NCI-H69 (cell line): ENCODE measurements around the gene BRD7.

Experiments used
- DNase-seq: peaks from one replicate; lab custom pipeline; 2025; lab: John Stamatoyannopoulos, UW

BRD7 gene

DNA sequence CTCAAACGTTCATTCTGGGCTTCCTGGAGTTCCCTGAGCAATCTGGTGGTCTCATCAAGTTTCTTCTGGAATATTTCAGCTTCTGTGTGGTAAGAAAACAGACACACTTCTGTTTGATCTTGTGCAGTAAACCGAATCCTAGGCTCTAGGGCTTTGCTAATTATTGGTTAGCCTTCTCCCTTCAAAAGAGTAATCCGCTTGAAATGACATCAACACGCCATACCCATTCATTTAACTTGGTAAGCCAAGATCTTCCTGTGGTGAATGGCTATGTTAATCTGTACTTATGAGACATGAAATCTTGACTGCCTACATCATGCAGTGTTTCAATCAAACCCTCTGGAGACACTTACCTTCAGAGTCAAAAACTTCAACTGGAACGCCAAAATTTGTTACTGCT lies 48.5 kb downstream of the BRD7 start:
- peak; percentile 52 for DNase-seq

DNA sequence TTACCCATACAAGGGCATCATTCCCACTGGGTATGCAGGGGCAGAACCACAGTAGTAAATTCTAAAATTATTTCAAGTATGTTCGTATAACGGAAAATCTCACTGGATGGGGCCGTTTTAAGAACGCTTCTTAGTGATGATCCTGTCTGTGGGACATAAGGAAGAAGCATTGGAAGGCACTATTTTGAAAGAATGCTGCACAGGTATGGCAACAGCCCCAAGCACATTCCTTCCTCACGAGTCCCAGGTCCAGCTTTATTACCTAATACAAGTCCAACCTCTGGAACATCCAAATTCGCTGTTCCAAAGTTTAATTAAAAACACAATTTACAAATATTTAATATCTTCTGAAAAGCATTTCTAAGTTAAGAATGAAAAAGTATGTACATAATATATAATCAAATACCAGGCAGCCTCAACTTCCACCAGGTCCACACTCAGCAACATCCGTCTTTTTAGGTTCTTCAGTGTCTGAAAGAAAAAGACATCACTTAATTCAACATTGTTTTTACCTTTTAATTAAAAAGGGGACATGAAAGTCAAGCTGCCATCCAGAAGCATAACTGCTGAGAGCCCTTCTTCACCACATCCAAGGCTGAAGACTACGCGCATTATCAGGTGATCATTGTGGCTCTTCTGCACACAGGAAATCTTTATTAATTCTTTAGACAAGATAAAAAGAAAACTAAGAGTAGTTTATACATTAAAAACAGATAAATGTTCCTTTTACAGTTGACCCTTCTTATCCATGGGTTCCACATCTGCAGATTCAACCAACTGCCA lies 49.8 kb downstream of the BRD7 start:
- DNase-seq = no peak

DNA sequence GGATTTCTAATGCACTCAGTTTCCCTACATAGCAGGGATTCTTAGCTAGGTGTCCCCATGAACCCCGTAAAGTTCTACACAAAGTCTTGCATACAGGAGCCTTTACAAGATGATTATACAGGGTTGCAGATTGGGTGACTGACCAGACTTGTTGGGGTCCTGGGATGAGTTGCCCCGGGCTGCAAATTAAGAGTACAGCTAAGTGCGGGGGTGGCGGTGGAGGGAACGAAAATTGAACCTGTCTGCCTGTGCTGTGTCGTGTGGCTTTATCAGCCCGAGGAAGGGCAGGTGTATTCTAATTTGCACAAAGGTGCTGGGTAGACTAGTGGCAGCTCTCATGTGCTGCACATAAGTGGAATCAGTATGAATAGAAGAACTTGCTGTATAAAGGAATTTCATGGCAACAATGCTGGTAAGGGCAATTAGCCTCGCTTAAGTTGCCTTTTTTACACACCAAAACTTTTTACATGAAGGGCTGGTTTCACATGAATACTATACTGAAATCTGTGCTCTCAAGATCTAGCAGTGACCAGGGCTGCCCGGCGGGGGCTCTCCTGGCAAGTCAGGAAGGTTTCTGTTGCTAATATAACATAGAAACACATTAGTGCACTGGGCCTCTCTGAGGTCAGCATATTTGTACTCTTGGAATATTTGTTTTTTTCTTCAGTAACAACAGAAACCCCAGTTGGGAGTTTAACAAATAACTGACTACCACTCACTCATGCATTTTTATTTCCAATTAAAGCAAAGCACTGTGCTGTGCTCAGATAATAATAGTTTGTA lies 51.7 kb downstream of the BRD7 start:
- no peak for DNase-seq

DNA sequence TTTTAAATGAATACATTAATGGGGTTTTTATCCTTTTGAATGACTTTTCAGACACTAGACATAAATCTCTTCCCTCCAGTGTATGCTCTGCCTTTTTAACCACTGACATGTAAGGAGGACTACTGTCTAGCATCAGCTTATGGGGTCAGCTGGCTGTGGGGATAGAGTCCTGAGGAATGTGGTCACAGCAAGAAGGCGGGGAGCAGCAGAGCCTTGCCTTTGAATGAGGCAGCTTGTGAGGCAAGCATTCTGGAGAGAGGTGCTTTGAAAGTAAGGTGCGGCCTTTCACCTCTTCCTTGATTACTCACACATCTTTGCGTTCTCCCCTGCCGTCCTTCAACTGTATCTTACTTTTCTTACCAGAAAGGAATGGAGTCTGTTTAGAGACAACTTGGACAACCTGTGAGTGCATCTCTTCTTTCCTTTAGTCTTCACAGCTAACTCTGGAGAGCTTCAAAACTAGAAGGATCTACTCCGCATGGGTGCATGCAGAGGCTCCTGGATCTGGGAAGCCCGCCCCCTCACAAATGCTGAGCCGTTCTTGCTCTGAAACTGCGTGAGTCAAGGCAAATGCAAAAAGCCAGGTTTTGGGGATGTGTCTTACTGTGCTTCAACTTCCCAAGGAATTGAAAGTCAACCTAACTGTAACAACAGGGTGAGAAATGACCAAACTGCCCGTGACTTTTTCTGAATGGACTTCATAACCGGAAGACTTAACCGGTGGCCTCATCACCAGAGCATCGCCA lies 52.5 kb downstream of the BRD7 start:
- no peak for DNase-seq

DNA sequence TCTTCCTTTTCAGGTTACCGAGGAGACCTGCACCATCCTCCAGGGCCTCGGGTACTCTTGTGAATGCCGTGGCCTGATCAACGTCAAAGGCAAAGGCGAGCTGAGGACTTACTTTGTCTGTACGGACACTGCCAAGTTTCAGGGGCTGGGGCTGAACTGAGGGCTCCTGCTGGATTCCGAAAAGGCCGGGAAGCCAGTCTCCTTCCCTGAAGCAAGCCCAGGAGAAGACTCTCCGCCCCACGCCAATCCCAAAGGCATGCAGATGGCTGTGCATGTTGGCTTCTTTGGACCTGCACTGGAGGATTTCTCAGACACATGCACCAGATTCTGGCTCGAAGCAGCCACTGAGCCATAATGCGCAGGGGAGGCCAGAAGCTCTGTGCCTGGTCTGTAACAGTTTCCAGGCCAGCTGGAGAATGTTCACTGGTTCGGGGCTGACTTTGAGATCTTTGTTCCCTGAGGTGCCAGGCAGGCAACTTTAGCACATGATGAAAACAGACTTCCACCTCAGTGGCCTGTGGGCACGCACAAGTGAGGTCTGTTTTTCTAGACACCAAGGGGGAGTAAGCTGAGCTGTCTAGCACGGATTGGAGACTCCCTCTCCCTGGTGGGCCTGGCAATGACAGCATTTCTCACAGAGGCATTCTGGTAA lies 53.3 kb downstream of the BRD7 start:
- no peak for DNase-seq

DNA sequence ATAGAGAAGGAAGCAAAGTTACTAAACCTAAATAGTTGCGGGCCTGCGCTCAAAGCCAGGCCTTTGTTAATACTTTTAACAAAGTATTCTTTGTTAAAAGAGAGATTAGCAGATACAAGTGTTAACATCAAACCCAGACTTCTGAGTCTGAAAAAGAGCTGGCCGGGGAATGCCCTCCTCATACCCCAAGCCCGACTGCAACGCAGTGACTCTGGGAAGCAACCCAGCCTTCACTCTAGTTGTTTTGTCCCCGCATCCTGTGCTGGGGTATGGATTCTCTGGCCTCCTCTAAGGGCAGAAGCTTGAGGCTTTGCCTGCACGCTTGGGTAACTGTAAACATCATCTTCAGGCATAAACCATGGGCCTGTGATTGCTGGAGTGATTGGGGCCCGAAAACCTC lies 54.1 kb downstream of the BRD7 start:
- DNase-seq = no peak

DNA sequence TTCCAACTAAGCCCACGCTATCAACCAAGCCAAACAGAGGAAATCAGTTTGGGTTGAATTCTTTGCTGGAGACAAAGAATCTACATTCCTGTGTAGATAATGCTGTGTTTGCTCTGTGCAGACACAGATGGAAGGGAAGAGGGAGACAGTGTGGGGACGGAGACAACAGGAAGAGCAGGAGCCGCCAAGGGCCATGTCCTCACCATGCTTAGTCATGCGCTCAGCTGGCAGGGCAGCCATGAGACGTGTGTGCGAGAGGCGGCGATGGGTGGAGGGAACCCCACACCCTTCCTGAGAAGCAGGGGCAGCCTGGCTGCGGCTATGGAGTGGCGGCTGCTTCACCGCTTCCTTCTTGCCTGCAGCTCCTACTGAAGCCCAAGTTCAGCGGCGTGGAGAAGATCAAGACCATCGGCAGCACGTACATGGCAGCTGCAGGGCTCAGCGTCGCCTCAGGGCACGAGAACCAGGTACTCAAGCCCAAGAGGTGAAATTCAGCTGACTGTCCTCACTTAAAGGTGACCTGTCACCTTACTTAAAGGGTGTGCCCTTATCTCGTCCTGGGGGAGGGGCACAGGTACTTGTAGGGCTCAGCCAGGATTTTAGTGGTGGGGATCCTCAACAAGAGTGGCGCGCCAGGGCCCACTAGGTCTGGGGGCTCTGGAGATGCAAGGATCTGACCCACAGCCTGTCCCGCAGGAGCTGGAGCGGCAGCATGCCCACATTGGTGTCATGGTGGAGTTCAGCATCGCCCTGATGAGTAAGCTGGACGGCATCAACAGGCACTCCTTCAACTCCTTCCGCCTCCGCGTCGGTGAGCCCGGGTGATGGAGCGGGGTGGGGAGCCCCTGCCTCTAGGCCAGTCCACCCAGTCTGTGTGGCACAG lies 55.0 kb downstream of the BRD7 start:
- no peak for DNase-seq

DNA sequence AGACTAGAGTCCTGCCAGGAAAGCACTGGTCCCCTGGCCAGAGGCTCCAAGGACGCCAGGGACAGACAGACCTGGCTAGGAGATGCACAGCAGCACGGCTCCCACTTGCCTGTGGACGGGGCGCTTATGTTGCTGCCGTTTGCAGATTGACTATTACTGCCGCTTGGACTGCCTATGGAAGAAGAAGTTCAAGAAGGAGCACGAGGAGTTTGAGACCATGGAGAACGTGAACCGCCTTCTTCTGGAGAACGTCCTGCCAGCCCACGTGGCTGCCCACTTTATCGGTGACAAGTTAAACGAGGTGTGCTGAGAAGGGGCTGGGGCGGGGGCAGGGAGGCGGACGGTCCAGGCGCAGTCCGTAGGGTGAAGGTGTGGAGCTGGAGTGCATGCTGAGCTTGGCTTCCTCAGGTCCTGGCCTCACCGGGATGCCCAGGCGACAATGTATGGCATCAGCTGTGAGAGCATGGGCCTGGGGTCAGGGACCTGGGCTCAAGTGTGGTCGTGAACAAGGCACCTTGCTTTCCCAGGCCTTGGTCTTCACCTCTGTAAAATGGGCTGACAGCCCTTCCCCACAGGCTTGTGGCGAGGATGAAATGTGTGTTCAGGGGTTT lies 56.8 kb downstream of the BRD7 start:
- no peak for DNase-seq

DNA sequence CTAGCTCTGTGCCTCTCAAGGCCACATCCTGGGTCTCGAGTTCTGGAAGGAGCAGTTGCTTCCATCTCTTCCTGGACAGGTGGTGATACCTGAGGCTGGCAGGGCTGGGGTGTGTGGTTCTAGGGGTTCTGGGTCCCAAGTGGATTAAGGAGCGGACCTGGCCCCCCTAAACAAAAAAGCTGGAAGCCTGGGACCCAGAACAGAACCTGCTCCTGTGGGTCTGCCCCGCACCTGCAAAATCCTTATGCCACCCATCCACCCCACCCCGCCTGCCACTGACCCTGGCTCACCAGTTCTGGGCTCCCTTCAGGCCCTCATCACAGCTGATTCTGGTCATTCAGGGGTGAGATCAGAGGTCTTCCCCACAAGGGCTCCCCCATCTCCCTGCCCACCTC lies 57.7 kb downstream of the BRD7 start:
- no peak for DNase-seq

DNA sequence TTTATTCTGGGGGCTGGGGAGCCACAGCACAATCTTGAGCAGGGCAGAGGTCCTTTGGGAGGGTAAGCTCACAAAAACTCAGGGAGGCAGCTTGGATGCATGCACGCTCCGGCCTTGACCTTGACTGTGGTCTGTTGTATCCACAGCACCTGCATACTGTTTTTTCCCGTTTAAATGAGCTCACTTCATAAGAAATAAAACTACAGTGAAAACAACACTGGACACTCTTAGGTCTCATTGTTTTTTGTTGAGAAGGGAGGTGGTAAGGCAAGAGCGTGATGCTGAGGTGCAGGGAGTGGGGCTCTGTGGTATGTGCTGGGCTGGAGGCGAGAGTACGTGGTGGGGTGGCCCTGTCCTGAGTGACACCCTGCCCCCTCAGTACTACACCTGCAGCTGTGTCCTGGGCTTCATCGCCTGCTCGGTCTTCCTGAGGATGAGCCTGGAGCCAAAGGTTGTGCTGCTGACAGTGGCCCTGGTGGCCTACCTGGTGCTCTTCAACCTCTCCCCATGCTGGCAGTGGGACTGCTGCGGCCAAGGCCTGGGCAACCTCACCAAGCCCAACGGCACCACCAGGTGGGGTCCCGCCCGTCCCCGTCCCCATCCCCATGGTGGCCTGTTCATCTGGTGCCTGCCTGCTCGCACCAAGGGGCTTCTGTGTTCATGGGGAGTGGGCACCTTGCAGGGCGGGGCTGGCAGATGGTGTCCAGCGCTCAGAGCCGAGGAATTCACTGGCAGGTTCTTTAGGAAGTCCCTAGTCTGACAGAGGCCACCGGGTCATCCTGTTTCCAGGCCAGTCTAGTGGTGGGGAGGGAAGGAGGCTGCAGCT lies 58.3 kb downstream of the BRD7 start:
- no peak for DNase-seq

DNA sequence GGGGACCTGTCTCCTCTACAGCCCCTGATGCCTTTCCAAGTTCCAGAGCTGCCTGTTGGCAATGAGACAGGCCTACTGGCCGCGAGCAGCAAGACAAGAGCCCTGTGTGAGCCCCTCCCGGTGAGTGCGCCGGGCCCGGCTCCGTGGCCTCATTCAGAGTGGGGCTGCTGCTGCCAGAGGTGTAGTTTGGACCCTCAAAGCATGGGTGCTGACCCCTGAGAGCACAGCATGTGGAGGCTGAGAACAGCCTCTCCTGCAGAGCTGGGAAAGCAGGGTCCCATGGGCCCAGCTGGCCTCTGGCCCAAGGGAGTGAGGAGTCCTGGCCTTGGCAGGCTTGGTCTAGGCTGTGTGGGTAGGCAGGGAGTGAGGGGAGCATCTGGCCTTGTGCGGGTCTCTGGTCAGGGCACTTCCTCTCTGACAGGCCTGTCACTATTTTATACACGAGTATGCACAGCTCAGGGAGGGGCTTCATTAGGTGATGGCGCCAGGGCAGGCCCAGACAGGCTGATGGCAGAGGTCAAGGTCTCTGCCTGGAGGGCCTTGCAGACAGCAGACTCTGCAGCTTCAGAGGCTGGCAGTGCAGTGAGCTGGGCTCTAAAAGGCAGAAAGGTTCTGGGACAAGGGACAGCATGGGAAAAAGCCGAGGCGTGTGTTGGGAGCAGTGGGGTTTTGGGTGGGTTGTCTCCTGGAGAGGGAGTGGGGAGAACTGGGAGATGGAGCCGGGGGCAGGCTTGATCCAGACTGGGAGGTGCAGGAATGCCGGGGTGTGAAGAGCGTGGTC lies 59.1 kb downstream of the BRD7 start:
- peak; percentile 51 for DNase-seq

DNA sequence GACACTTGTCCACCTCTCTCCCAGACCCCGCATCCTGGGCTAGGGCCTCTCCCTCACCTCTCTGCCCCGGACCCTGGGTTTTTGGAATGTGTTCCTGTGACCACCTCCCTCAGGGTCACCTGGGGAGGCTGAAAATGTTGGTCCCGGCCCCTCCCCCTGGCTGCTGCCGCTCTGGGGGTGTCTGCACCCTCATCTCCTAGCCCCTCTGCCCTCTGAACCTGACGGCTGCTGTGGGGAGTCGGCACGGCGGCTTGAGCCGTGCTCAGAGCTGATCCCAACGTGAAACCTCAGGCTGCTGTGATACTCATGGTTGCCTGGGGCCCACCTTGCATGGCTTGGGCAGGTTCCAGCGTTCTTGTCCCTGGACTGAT lies 59.6 kb downstream of the BRD7 start:
- no peak for DNase-seq

DNA sequence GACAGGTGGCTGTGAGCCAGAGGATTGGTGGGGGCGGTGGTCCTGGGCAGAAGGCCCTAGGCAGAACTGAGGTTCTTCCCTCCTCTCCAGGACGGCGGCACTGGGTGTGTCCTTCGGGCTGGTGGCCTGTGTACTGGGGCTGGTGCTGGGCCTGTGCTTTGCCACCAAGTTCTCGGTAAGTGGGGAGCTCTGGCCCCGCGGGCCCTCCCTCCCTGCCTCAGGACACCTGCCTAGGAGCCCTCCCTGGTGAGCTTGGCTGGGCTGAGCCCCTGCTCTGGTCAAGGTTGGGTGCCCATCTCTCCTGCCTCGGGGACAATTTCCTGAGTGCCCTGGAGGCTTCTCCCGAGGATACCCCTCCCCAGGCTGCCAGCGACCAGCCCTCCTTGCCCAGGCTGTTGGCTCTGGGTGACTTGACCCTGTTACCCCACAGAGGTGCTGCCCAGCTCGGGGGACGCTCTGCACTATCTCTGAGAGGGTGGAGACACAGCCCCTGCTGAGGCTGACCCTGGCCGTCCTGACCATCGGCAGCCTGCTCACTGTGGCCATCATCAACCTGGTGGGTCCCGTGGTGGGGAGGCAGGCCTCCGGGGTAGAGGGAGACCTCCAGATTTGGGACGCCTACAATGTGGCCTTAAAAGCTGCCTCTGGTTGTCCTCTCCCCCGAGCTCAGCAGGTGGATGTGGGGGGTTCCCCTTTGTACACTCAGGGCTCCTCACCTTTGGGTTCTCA lies 60.4 kb downstream of the BRD7 start:
- no peak for DNase-seq

DNA sequence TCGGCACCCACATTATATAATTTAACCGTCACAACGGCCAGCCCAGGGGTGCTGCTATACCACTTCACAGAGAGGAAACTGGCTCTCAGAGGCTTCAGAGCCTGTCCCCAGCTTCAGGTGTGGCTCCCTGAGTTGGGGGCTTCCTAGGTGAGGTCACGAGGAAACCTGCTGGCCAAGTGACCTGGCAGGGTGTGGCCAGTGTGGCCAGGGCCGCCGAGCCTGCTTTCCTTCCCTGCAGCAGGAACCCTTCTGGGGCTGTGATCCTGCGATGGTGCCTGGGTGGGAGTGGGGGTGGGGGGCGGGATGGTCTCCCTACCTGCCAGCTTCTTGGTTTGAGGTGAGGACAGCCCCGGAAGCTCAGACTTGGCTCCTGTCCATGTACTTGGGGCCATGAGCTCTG lies 62.5 kb downstream of the BRD7 start:
- no peak for DNase-seq

DNA sequence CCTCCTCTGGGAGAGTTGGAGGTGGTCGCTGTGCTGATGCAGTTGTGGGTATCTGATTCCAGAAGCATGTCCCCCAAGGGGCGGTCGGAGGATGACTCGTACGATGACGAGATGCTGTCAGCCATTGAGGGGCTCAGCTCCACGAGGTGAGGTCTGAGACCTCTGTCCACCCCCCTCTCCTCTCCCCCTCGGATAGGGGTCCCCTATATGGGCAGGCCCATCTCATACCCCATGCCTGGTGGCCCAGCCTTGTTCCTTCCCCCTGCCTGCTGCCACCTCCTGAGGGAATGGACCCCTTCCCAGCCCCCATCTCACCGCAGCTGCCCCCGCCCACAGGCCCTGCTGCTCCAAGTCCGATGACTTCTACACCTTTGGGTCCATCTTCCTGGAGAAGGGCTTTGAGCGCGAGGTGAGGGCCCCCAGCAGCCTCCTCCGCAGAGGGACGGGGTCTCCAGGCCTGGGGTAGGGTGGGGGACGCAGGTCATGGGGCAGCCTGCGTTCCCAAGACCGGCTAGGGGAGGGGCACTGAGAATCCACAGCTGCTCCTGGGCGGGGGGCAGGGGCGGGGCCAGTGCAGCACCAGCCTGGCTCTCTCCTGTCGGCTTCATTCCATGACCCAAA lies 63.2 kb downstream of the BRD7 start:
- no peak for DNase-seq

DNA sequence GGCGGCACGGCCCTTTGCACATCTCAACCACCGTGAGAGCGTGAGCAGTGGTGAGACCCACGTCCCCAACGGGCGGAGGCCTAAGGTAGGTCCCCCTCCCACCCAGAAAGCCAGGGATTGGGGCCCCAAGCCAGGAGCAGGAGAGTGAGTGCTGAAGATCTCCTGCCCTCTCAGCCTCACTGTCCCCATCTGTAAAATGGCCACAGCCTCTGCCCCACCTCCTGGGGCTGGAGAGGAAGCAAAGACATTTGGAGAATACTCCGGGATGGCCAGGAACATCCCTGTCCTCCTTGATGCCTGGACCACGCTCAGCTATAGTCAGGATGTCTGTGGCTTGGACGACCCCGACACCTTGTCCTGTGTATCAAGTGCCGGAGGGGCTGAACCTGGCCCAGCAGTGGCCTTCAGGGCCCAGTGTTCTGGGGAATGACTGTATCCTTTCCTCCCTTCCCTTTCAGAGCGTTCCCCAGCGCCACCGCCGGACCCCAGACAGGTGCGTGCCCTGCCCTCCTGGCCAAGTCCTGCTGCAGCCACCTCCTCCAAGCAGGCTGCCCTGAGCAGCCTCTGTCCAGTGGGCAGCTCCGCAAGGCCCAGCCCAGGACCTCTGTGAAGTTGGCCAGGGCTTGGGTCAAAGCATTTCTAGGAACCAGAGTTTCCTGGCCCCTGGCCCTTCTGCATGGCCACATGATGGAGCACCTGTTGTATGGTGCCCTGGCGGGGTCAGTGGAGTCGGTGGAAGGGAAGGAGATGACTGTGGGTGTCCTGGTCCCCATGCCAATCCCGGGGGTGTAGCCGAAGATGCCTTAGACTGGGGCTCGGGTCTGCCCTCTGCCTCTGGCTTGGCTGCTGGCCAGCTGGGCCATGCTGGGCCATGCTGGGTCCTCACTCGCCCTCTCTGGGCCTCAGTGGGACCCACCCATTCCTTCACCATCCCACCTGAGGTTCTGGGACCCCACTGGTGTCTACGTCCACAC lies 64.0 kb downstream of the BRD7 start:
- DNase-seq = no peak
